HepG2 (cell line): Measurements from ENCODE around the gene MOAP1. TPM values are rescaled to one million over a fixed set of nuclear protein-coding genes. Genes with fewer than 3 reads are reported as not detected.

Experiments used
- HNRNPH1 ChIP-seq: fragments of 200-400 bp; formaldehyde crosslinking; optimal IDR thresholded peaks from 2 replicates; pipeline ENCODE3; 2017; ENCODE audit warnings: mild to moderate bottlenecking, low read depth, low read length
- POLR2A ChIP-seq, 2 experiments: IDR thresholded peaks; 2 replicates each; pipeline ENCODE4 v1.6.1; 2011; ENCODE audit warnings: low read depth in 2 of 2, low read length in 2 of 2, mild to moderate bottlenecking in 1 of 2, moderate library complexity in 1 of 2; ENCODE audit not compliant: insufficient read depth in 1 of 2
- RARA ChIP-seq: IDR thresholded peaks from 2 replicates; pipeline ENCODE4 v1.6.1; 2016; ENCODE audit warnings: missing genetic modification reagents, missing compliant biosample characterization
- SKI ChIP-seq: fragments of 450-650 bp; IDR thresholded peaks from one replicate; pipeline ENCODE4 v1.6.1; 2018; ENCODE audit warnings: mild to moderate bottlenecking; ENCODE audit not compliant: partially characterized antibody
- TCF7L2 ChIP-seq: IDR thresholded peaks from 2 replicates; pipeline ENCODE4 v1.6.1; 2011; ENCODE audit warnings: mild to moderate bottlenecking, low read depth, low read length, moderate library complexity
- ZNF331 ChIP-seq: sonication (generic); formaldehyde crosslinking; IDR thresholded peaks from 2 replicates; pipeline ENCODE4 v1.4.0; 2020; ENCODE audit warnings: missing genetic modification reagents
- ZNF619 ChIP-seq: sonication (generic); formaldehyde crosslinking; IDR thresholded peaks from 2 replicates; pipeline ENCODE4 v1.4.0; 2020; ENCODE audit warnings: mild to moderate bottlenecking, missing genetic modification reagents
- ZNF761 ChIP-seq: sonication (generic); formaldehyde crosslinking; conservative IDR thresholded peaks from 2 replicates; pipeline ENCODE4 v1.4.0; 2020; ENCODE audit warnings: mild to moderate bottlenecking, missing genetic modification reagents
- polyA plus RNA-seq, 8 experiments: library from polyadenylated mRNA; depleted of rRNA in 3 of 8; stranded (reverse) in 7 of 8; unstranded in 1 of 8; fragments of >200 nt; fragmentation: Illumina TruSeq in 4 of 8; extraction: Trizol in 4 of 8; gene quantifications; 2 replicates each; pipeline versions ENCODE4 v1.2.1 to v1.2.3, GENCODE V29; 2011 to 2016; ENCODE audit warnings: low read depth in 4 of 8, missing spikeins in 1 of 8, mixed read lengths in 1 of 8; ENCODE audit not compliant: insufficient read depth in 1 of 8
- total RNA-seq, 5 experiments: library from RNA; depleted of rRNA; stranded (reverse); fragments of >200 nt; fragmentation: Illumina TruSeq; extraction: Trizol; gene quantifications; 2 replicates each; pipeline ENCODE4 v1.2.3, GENCODE V29; 2016; ENCODE audit warnings: low read depth in 1 of 5
- TF ChIP-seq, protein P1 (sequence below): sonication (generic); formaldehyde crosslinking; IDR thresholded peaks from 2 replicates; pipeline ENCODE4 v1.4.0; 2020; ENCODE audit warnings: mild to moderate bottlenecking, missing genetic modification reagents
- TF ChIP-seq, protein P2 (sequence below): sonication (generic); formaldehyde crosslinking; IDR thresholded peaks from 2 replicates; pipeline ENCODE4 v1.4.0; 2020; ENCODE audit warnings: missing genetic modification reagents
- TF ChIP-seq, protein P3 (sequence below): sonication (generic); formaldehyde crosslinking; IDR thresholded peaks from 2 replicates; pipeline ENCODE4 v1.5.1; 2020; ENCODE audit warnings: mild to moderate bottlenecking, moderate library complexity, missing genetic modification reagents
- TF ChIP-seq, protein P4 (sequence below): sonication (generic); formaldehyde crosslinking; IDR thresholded peaks from 2 replicates; pipeline ENCODE4 v1.5.1; 2020; ENCODE audit warnings: mild to moderate bottlenecking, missing genetic modification reagents, moderate library complexity

Gene MOAP1
- total and polyA plus RNA-seq, 2 of the 13 experiments (the other 11 are each of a cell fraction or from before 2014, with no cell fraction given): 14.6 to 47.0 TPM

DNA sequence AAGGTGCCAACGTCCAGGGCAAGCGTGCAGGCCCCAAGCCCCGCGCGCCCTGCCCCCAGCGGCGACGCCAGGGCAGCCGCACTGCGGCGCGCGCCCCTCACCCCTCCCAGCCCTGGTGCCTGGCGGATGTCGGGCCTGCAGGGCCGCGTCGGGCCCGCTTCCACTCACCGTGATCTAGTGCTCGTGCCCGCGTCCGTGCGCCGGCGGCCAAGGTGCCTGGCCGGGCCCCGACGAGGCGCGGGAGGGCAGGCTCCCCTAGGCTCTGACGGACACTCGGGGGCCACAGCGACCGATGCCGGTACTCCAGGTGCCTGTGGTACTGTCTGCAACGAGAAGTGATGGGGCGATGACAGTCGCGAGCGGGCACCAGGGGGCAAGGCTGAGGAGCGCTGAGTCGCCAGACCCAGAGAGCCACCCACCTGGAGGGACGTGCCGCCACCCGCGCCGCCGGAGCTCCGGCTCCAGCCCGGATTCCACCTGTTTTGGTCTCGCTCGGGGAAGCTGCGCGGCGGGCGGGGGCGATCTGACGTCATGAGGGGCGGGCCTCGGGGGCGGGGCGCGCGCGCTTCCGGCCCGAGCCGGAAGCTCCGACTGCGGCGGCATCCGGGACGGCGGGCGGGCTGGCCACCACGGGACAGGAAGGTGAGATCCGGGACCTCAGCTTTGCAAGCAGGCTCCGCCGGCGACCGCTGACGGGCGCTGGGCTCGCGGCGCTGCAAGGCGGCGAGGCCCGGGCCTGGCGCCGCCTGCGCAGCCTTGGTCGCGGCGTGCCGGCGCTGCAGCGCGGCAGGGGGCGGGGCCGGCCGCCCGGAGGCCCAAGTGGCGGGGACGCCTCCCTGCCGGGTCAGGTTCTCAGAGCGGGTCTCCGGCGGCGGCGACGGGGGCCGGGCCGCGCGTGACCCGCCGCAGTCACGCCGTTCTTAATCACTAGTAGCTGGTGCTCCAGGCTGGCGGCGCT lies at the start of gene MOAP1, which contains the start of gene LYSET (continued):
- TF ChIP-seq, protein P1, sequence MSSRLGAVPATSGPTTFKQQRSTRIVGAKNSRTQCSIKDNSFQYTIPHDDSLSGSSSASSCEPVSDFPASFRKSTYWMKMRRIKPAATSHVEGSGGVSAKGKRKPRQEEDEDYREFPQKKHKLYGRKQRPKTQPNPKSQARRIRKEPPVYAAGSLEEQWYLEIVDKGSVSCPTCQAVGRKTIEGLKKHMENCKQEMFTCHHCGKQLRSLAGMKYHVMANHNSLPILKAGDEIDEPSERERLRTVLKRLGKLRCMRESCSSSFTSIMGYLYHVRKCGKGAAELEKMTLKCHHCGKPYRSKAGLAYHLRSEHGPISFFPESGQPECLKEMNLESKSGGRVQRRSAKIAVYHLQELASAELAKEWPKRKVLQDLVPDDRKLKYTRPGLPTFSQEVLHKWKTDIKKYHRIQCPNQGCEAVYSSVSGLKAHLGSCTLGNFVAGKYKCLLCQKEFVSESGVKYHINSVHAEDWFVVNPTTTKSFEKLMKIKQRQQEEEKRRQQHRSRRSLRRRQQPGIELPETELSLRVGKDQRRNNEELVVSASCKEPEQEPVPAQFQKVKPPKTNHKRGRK (CRISPR knock-in tag): no peak
- TF ChIP-seq POLR2A (IDR thresholded peaks at IDR 0.05; ENCODE audit: insufficient read depth in 1 of 2, low read depth in 2 of 2, low read length in 2 of 2) (peak; percentile 78 to 95), TCF7L2 (no peak), SKI (peak; percentile 45), ZNF761 (peak; percentile 70; the same call in 1 of the 2 replicates), ZNF331 (0 out of 2 replicates have a peak, but pooled peaks have one; percentile 3), HNRNPH1 (no peak), RARA (CRISPR knock-in tag) (no peak; the same call in 1 of the 2 replicates), ZNF619 (CRISPR knock-in tag) (peak; percentile 85; the same call in 1 of the 2 replicates)
- TF ChIP-seq, protein P2, sequence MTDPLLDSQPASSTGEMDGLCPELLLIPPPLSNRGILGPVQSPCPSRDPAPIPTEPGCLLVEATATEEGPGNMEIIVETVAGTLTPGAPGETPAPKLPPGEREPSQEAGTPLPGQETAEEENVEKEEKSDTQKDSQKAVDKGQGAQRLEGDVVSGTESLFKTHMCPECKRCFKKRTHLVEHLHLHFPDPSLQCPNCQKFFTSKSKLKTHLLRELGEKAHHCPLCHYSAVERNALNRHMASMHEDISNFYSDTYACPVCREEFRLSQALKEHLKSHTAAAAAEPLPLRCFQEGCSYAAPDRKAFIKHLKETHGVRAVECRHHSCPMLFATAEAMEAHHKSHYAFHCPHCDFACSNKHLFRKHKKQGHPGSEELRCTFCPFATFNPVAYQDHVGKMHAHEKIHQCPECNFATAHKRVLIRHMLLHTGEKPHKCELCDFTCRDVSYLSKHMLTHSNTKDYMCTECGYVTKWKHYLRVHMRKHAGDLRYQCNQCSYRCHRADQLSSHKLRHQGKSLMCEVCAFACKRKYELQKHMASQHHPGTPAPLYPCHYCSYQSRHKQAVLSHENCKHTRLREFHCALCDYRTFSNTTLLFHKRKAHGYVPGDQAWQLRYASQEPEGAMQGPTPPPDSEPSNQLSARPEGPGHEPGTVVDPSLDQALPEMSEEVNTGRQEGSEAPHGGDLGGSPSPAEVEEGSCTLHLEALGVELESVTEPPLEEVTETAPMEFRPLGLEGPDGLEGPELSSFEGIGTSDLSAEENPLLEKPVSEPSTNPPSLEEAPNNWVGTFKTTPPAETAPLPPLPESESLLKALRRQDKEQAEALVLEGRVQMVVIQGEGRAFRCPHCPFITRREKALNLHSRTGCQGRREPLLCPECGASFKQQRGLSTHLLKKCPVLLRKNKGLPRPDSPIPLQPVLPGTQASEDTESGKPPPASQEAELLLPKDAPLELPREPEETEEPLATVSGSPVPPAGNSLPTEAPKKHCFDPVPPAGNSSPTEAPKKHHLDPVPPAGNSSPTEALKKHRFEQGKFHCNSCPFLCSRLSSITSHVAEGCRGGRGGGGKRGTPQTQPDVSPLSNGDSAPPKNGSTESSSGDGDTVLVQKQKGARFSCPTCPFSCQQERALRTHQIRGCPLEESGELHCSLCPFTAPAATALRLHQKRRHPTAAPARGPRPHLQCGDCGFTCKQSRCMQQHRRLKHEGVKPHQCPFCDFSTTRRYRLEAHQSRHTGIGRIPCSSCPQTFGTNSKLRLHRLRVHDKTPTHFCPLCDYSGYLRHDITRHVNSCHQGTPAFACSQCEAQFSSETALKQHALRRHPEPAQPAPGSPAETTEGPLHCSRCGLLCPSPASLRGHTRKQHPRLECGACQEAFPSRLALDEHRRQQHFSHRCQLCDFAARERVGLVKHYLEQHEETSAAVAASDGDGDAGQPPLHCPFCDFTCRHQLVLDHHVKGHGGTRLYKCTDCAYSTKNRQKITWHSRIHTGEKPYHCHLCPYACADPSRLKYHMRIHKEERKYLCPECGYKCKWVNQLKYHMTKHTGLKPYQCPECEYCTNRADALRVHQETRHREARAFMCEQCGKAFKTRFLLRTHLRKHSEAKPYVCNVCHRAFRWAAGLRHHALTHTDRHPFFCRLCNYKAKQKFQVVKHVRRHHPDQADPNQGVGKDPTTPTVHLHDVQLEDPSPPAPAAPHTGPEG (CRISPR knock-in tag): peak; percentile 90; the same call in 1 of the 2 replicates
- TF ChIP-seq, protein P3, sequence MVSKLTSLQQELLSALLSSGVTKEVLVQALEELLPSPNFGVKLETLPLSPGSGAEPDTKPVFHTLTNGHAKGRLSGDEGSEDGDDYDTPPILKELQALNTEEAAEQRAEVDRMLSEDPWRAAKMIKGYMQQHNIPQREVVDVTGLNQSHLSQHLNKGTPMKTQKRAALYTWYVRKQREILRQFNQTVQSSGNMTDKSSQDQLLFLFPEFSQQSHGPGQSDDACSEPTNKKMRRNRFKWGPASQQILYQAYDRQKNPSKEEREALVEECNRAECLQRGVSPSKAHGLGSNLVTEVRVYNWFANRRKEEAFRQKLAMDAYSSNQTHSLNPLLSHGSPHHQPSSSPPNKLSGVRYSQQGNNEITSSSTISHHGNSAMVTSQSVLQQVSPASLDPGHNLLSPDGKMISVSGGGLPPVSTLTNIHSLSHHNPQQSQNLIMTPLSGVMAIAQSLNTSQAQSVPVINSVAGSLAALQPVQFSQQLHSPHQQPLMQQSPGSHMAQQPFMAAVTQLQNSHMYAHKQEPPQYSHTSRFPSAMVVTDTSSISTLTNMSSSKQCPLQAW (CRISPR knock-in tag): 0 out of 2 replicates have a peak, but pooled peaks have one; percentile 47
- TF ChIP-seq, protein P4, sequence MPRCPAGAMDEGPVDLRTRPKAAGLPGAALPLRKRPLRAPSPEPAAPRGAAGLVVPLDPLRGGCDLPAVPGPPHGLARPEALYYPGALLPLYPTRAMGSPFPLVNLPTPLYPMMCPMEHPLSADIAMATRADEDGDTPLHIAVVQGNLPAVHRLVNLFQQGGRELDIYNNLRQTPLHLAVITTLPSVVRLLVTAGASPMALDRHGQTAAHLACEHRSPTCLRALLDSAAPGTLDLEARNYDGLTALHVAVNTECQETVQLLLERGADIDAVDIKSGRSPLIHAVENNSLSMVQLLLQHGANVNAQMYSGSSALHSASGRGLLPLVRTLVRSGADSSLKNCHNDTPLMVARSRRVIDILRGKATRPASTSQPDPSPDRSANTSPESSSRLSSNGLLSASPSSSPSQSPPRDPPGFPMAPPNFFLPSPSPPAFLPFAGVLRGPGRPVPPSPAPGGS (CRISPR knock-in tag): peak; percentile 55; the same call in 1 of the 2 replicates
